Thoracic aorta (tissue), 2 donors: ENCODE results near the gene EGFLAM. TPM values are rescaled to one million over a fixed set of nuclear protein-coding genes. Genes with fewer than 3 reads are reported as not detected.

Source experiments
- ATAC-seq: fragments of 150-250 bp; one replicate; pipeline ENCODE4 v1.8.0; 2017; ENCODE audit warnings: low read depth; ENCODE audit not compliant: insufficient number of reproducible peaks, low FRiP score
- DNase-seq: peaks from one replicate; pipeline ENCODE4 v3.0.0-alpha.2; 2020; ENCODE audit warnings: low spot score
- H3K27ac ChIP-seq, 2 donors: fragments of 200-600 bp; sonication (generic); 1 replicate in 1 of 2; 2 replicates in 1 of 2; pipeline ENCODE4 v1.5.1; 2016; ENCODE audit warnings: mild to moderate bottlenecking in 2 of 2, moderate library complexity in 2 of 2
- H3K27me3 ChIP-seq: fragments of 200-600 bp; sonication (generic); replicated peaks from 2 replicates; pipeline ENCODE4 v1.6.0; 2016; ENCODE audit warnings: mild to moderate bottlenecking; ENCODE audit not compliant: insufficient read depth
- H3K36me3 ChIP-seq: fragments of 200-600 bp; sonication (generic); one replicate; pipeline ENCODE4 v1.5.1; 2016
- H3K4me1 ChIP-seq, 2 donors: fragments of 200-600 bp; sonication (generic); 1 replicate in 1 of 2; 2 replicates in 1 of 2; pipeline versions ENCODE4 v1.5.1 to v1.6.0; 2016; ENCODE audit warnings: low read depth in 2 of 2, mild to moderate bottlenecking in 1 of 2; ENCODE audit not compliant: control insufficient read depth in 1 of 2
- H3K4me3 ChIP-seq: fragments of 200-600 bp; sonication (generic); 2 replicates; pipeline ENCODE4 v1.5.1; 2016; ENCODE audit warnings: mild to moderate bottlenecking
- H3K9me3 ChIP-seq: fragments of 200-600 bp; sonication (generic); 2 replicates; pipeline ENCODE4 v1.5.1; 2016
- total RNA-seq, 2 donors: library from RNA; depleted of rRNA; stranded (reverse); fragments of >200 nt; gene quantifications; one replicate each; pipeline versions ENCODE4 v1.1.0 to v1.2.3, GENCODE V29; 2016
- TF ChIP-seq, protein P1 (sequence below): fragments of 200-600 bp; sonication (generic); IDR thresholded peaks from one replicate; pipeline ENCODE4 v1.5.1; 2019; ENCODE audit warnings: antibody characterized with exemption

EGFLAM gene
- total RNA-seq, 2 donors from 2014 or later: 10.7 to 23.4 TPM

DNA sequence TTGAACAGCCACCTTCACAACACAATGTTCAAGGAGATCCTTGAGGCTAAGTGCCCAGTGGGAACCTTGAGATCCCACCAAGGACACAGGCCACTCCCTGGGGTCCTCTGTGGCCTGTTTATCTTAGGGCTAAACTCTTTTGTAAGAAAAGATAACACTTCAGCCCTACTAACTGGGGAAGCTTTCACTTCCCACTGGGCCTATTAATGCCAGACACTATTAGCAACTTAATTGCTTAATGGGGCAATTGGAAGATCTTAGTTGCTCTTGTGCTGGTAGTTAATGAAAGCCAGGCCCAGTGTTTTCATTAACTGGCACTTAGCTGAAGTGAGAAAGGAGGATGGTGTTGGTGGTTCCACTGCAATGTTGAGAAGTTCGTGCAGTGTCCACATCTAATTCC is 117.1 kb downstream of the EGFLAM start:
- no peaks in the 10 kb centered on the region for H3K27me3 ChIP-seq
- no peaks in the 10 kb centered on the region for H3K9me3 ChIP-seq
- H3K36me3 ChIP-seq: no peaks in the 10 kb centered on the region

GRCh38 chr5:38376404-38376803 is 118.0 kb downstream of the EGFLAM start:
- ATAC-seq (no peak), DNase-seq (no peak)
- H3K36me3 ChIP-seq: no peaks in the 10 kb centered on the region
- no peak overlapping the region for H3K4me3 ChIP-seq
- no peaks in the 10 kb centered on the region for H3K4me1 ChIP-seq
- no peaks in the 10 kb centered on the region for H3K27me3 ChIP-seq
- H3K9me3 ChIP-seq: no peaks in the 10 kb centered on the region
- H3K27ac ChIP-seq: no peak overlapping the region
- TF ChIP-seq, protein P1, sequence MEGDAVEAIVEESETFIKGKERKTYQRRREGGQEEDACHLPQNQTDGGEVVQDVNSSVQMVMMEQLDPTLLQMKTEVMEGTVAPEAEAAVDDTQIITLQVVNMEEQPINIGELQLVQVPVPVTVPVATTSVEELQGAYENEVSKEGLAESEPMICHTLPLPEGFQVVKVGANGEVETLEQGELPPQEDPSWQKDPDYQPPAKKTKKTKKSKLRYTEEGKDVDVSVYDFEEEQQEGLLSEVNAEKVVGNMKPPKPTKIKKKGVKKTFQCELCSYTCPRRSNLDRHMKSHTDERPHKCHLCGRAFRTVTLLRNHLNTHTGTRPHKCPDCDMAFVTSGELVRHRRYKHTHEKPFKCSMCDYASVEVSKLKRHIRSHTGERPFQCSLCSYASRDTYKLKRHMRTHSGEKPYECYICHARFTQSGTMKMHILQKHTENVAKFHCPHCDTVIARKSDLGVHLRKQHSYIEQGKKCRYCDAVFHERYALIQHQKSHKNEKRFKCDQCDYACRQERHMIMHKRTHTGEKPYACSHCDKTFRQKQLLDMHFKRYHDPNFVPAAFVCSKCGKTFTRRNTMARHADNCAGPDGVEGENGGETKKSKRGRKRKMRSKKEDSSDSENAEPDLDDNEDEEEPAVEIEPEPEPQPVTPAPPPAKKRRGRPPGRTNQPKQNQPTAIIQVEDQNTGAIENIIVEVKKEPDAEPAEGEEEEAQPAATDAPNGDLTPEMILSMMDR: no peak

More for the DNA sequence above, 117.1 kb downstream of the EGFLAM start:
- Histone ChIP-seq H3K27ac (no peak overlapping the region), H3K4me3 (no peak overlapping the region), H3K4me1 (no peaks in the 10 kb centered on the region)
- TF ChIP-seq, protein P1: no peak
- no peak for ATAC-seq
- DNase-seq: no peak

DNA sequence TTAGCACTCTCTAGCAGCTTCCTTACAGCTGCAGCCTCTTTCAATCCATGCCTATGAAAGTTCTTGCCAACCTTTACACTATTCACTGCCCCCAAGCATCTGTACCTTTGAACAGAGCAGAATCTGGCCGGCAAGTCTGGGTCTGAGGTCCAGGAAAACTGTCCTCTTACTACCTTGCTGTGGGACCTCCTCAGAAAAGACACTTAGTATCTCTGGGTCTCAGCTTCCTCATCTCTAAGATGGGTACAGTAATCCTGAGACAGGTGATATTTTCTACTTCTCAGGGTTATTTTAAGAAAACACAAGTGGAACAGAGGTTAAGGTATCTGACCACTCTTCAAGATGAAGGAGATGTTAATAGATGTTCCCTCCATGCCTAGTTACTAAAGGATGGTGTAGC is 120.2 kb downstream of the EGFLAM start:
- H3K36me3 ChIP-seq: no peaks in the 10 kb centered on the region
- no peak overlapping the region for H3K27ac ChIP-seq
- TF ChIP-seq, protein P1: no peak
- no peaks in the 10 kb centered on the region for H3K4me1 ChIP-seq
- ATAC-seq (no peak), DNase-seq (no peak)
- no peaks in the 10 kb centered on the region for H3K9me3 ChIP-seq
- no peaks in the 10 kb centered on the region for H3K27me3 ChIP-seq
- H3K4me3 ChIP-seq: no peak overlapping the region

- no peak for DNase-seq
- H3K27ac ChIP-seq: no peak overlapping the region
- no peak for ATAC-seq
Observed at GRCh38 chr5:38379350-38379937, 121.1 kb downstream of the EGFLAM start.

DNA sequence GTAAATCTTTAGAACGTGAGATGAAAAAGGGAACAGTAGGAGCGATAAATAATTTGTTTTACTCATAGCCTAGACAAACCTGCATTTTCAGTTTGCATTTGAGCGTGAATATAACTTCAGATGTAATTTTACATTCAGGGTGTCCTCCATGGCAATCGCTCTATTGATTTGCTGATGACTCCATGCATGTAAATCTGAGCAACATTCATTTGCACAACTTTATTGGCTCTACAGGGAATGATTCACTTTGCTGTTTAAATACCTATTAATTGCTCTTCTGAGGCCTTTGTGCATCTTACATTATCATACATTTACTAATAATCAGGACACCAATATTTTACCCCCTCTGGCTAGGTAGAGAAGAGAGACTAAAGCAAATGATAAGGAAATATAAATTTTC is 122.2 kb downstream of the EGFLAM start:
- H3K36me3 ChIP-seq: no peaks in the 10 kb centered on the region
- no peak for ATAC-seq
- no peaks in the 10 kb centered on the region for H3K27me3 ChIP-seq
- TF ChIP-seq, protein P1: no peak
- DNase-seq: no peak
- H3K9me3 ChIP-seq: no peaks in the 10 kb centered on the region
- no peak overlapping the region for H3K4me3 ChIP-seq
- H3K4me1 ChIP-seq: no peaks in the 10 kb centered on the region
- H3K27ac ChIP-seq: no peak overlapping the region

More at GRCh38 chr5:38379350-38379937, 121.1 kb downstream of the EGFLAM start:
- no peaks in the 10 kb centered on the region for H3K4me1 ChIP-seq
- H3K27me3 ChIP-seq: no peaks in the 10 kb centered on the region
- no peaks in the 10 kb centered on the region for H3K9me3 ChIP-seq
- no peak overlapping the region for H3K4me3 ChIP-seq
- TF ChIP-seq, protein P1: no peak
- no peaks in the 10 kb centered on the region for H3K36me3 ChIP-seq
